ENCODE data around the gene MON2.

DNA sequence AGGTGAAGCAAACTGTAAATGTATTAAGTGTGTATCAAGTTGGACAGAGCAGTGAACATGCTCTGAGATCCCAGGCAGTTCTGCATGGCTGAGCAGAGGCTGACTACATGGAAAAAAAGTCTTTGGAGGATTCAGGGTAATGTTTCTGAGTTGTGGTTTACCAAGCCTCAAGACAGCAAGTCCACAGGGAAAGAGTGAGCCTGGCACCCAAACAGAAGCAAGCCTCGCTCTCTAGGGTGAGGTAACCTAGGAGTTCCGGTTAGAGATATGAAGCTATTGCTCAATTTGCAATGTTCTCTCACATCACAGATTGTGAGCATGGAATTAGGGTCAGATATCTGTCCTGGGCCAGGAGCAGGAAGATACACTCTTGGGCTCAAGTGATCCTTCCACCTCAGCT, 158.6 kb downstream of the MON2 start:
- no peak for TF ChIP-seq POLR2A (IDR thresholded peaks at IDR 0.05)
- TF ChIP-seq, protein P1, sequence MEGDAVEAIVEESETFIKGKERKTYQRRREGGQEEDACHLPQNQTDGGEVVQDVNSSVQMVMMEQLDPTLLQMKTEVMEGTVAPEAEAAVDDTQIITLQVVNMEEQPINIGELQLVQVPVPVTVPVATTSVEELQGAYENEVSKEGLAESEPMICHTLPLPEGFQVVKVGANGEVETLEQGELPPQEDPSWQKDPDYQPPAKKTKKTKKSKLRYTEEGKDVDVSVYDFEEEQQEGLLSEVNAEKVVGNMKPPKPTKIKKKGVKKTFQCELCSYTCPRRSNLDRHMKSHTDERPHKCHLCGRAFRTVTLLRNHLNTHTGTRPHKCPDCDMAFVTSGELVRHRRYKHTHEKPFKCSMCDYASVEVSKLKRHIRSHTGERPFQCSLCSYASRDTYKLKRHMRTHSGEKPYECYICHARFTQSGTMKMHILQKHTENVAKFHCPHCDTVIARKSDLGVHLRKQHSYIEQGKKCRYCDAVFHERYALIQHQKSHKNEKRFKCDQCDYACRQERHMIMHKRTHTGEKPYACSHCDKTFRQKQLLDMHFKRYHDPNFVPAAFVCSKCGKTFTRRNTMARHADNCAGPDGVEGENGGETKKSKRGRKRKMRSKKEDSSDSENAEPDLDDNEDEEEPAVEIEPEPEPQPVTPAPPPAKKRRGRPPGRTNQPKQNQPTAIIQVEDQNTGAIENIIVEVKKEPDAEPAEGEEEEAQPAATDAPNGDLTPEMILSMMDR (IDR thresholded peaks at IDR 0.05) = no peak
